ENCODE data around the gene PTN.
"Not testable (repeated sequence)": the region's sequence is repeated elsewhere in the genome, so short reads cannot be mapped to it uniquely, and the experiment has no call there.

The PTN gene

GRCh38 chr7:137316648-137317353, 26.7 kb downstream of the PTN start:
- DNase-seq: no peak

- no peak for DNase-seq
These were observed 30.3 kb downstream of the PTN start for GRCh38 chr7:137313201-137313600.

GRCh38 chr7:137306748-137307147, 36.8 kb downstream of the PTN start:
- DNase-seq: no peak

GRCh38 chr7:137305901-137306621, 37.5 kb downstream of the PTN start:
- no peak for DNase-seq

GRCh38 chr7:137304624-137305235, 38.8 kb downstream of the PTN start:
- no peak for DNase-seq

GRCh38 chr7:137304165-137304564, 39.4 kb downstream of the PTN start:
- DNase-seq: no peak

GRCh38 chr7:137302081-137302480, 41.5 kb downstream of the PTN start:
- no peak for DNase-seq

GRCh38 chr7:137298464-137298794, 45.1 kb downstream of the PTN start:
- DNase-seq: no peak

- DNase-seq: no peak
These were observed 45.7 kb downstream of the PTN start for GRCh38 chr7:137297551-137298463.

- DNase-seq: no peak
These were observed 47.0 kb downstream of the PTN start for GRCh38 chr7:137296576-137296975.

GRCh38 chr7:137295739-137296324, 47.7 kb downstream of the PTN start:
- no peak for DNase-seq

- DNase-seq: no peak
These were observed 54.4 kb downstream of the PTN start for GRCh38 chr7:137289101-137289500.

- no peak for DNase-seq
These were observed 55.8 kb downstream of the PTN start for GRCh38 chr7:137287651-137288258.

- no peak for DNase-seq
These were observed 60.4 kb downstream of the PTN start for GRCh38 chr7:137283153-137283552.

GRCh38 chr7:137282043-137282442, 61.5 kb downstream of the PTN start:
- no peak for DNase-seq

GRCh38 chr7:137276189-137276588, 67.3 kb downstream of the PTN start:
- no peak for DNase-seq

GRCh38 chr7:137272249-137272648, 71.3 kb downstream of the PTN start:
- no peak for DNase-seq

- no peak for DNase-seq
These were observed 74.3 kb downstream of the PTN start for GRCh38 chr7:137269240-137269639.

- DNase-seq: not testable (repeated sequence)
These were observed 75.3 kb downstream of the PTN start for GRCh38 chr7:137268001-137268865.

GRCh38 chr7:137266764-137267163, 76.8 kb downstream of the PTN start:
- no peak for DNase-seq

- DNase-seq: not testable (repeated sequence)
These were observed 78.1 kb downstream of the PTN start for GRCh38 chr7:137265480-137265879.
